Activated CD4-positive, alpha-beta memory T cell treated with anti-CD3 and anti-CD28 coated beads, Interleukin-2, amount 10 ng/mL, durations not matched to agents 7 days and 5 days (primary cell): ENCODE measurements around the gene BMAL2. TPM values are rescaled to one million over a fixed set of nuclear protein-coding genes. Genes with fewer than 3 reads are reported as not detected.

Experiments
- CTCF ChIA-PET: fragments of 350-600 bp; sonication (Branson Sonifier 250); formaldehyde crosslinking; loops from one replicate; lab custom pipeline; 2021; ENCODE audit warnings: antibody characterized with exemption, inconsistent platforms; lab: Charles Lee
- POLR2A ChIA-PET: fragments of 350-600 bp; sonication (Branson Sonifier 250); formaldehyde crosslinking; loops from one replicate; lab custom pipeline; 2021; ENCODE audit warnings: antibody characterized with exemption; lab: Charles Lee
- DNase-seq: peaks from one replicate; pipeline ENCODE4 v3.0.0-alpha.2; 2020
- H3K27ac Mint-ChIP-seq: one replicate; pipeline ENCODE4 v1.8.0; 2021; ENCODE audit warnings: mild to moderate bottlenecking, mixed read lengths
- H3K27me3 Mint-ChIP-seq: one replicate; pipeline ENCODE4 v1.8.0; 2021; ENCODE audit warnings: mixed read lengths
- H3K36me3 Mint-ChIP-seq: one replicate; pipeline ENCODE4 v1.8.0; 2021; ENCODE audit warnings: low read depth, mixed read lengths
- H3K4me1 Mint-ChIP-seq: one replicate; pipeline ENCODE4 v1.8.0; 2021; ENCODE audit warnings: mixed read lengths
- H3K4me3 Mint-ChIP-seq: one replicate; pipeline ENCODE4 v1.8.0; 2021; ENCODE audit warnings: mild to moderate bottlenecking, mixed read lengths
- H3K9me3 Mint-ChIP-seq: one replicate; pipeline ENCODE4 v1.8.0; 2021; ENCODE audit warnings: mixed read lengths
- total RNA-seq, 2 experiments: library from RNA; stranded (reverse); gene quantifications; one replicate each; pipeline ENCODE4 v1.2.3, GENCODE V29; 2021

Gene BMAL2
- total RNA-seq, 2 experiments from 2014 or later, result 28.8 to 29.1 TPM

GRCh38 chr12:27343255-27344000 is 10.8 kb downstream of the BMAL2 start:
- ChIA-PET POLR2A (interaction anchor here (1.5 kb wide), 1 partner anchor 9 kb away, joined by 4 read pairs; no protein-coding TSS in a partner anchor), CTCF (no interaction called here)
- no peak for DNase-seq
- Mint-ChIP-seq H3K36me3 (peaks cover 18% of the 10 kb centered on the region), H3K4me3 (no peak overlapping the region), H3K27me3 (no peaks in the 10 kb centered on the region), H3K9me3 (no peaks in the 10 kb centered on the region), H3K4me1 (peaks cover 2% of the 10 kb centered on the region), H3K27ac (no peak overlapping the region)

- POLR2A ChIA-PET, result interaction anchor here (1.5 kb wide), 1 partner anchor 10 kb away, joined by 4 read pairs; no protein-coding TSS in a partner anchor
- CTCF ChIA-PET, result no interaction called here
Measured at GRCh38 chr12:27344246-27344645, 11.6 kb downstream of the BMAL2 start.

GRCh38 chr12:27344760-27345159 is 12.1 kb downstream of the BMAL2 start:
- Mint-ChIP-seq H3K4me1 (peaks cover 2% of the 10 kb centered on the region), H3K27ac (no peak overlapping the region), H3K9me3 (no peaks in the 10 kb centered on the region), H3K4me3 (no peak overlapping the region), H3K27me3 (no peaks in the 10 kb centered on the region), H3K36me3 (peaks cover 10% of the 10 kb centered on the region)
- ChIA-PET CTCF (interaction anchor here (0.5 kb wide), 1 partner anchor 8 kb away, joined by 3 read pairs; no protein-coding TSS in a partner anchor), POLR2A (no interaction called here)
- DNase-seq, result no peak

More at GRCh38 chr12:27344246-27344645, 11.6 kb downstream of the BMAL2 start:
- no peaks in the 10 kb centered on the region for H3K9me3 Mint-ChIP-seq
- no peaks in the 10 kb centered on the region for H3K27me3 Mint-ChIP-seq
- H3K4me1 Mint-ChIP-seq, result peaks cover 2% of the 10 kb centered on the region
- no peak for DNase-seq
- no peak overlapping the region for H3K27ac Mint-ChIP-seq
- H3K36me3 Mint-ChIP-seq, result peaks cover 14% of the 10 kb centered on the region
- H3K4me3 Mint-ChIP-seq, result no peak overlapping the region

GRCh38 chr12:27345376-27345775 is 12.7 kb downstream of the BMAL2 start:
- DNase-seq, result no peak
- peaks cover 2% of the 10 kb centered on the region for H3K4me1 Mint-ChIP-seq
- ChIA-PET CTCF (interaction anchor here (0.5 kb wide), 1 partner anchor 8 kb away, joined by 3 read pairs; no protein-coding TSS in a partner anchor), POLR2A (no interaction called here)
- no peaks in the 10 kb centered on the region for H3K27me3 Mint-ChIP-seq
- no peak overlapping the region for H3K4me3 Mint-ChIP-seq
- H3K36me3 Mint-ChIP-seq, result peaks cover 4% of the 10 kb centered on the region
- no peaks in the 10 kb centered on the region for H3K9me3 Mint-ChIP-seq
- no peak overlapping the region for H3K27ac Mint-ChIP-seq

GRCh38 chr12:27347779-27348178 is 15.1 kb downstream of the BMAL2 start:
- ChIA-PET POLR2A (no interaction called here), CTCF (no interaction called here)
- Mint-ChIP-seq H3K36me3 (peaks cover 6% of the 10 kb centered on the region), H3K27me3 (no peaks in the 10 kb centered on the region), H3K9me3 (no peaks in the 10 kb centered on the region), H3K4me3 (no peak overlapping the region), H3K27ac (no peak overlapping the region), H3K4me1 (peaks cover 1% of the 10 kb centered on the region)
- DNase-seq, result no peak

- H3K4me1 Mint-ChIP-seq, result no peaks in the 10 kb centered on the region
- H3K36me3 Mint-ChIP-seq, result peaks cover 6% of the 10 kb centered on the region
- ChIA-PET CTCF (no interaction called here), POLR2A (no interaction called here)
- no peak overlapping the region for H3K4me3 Mint-ChIP-seq
- no peaks in the 10 kb centered on the region for H3K9me3 Mint-ChIP-seq
- no peaks in the 10 kb centered on the region for H3K27me3 Mint-ChIP-seq
- no peak overlapping the region for H3K27ac Mint-ChIP-seq
- DNase-seq, result no peak
Measured at GRCh38 chr12:27351476-27351875, 18.8 kb downstream of the BMAL2 start.

- Mint-ChIP-seq H3K9me3 (no peaks in the 10 kb centered on the region), H3K27me3 (peaks cover 3% of the 10 kb centered on the region), H3K27ac (no peak overlapping the region), H3K4me1 (peaks cover 3% of the 10 kb centered on the region), H3K36me3 (peaks cover 2% of the 10 kb centered on the region), H3K4me3 (no peak overlapping the region)
- POLR2A ChIA-PET, result no interaction called here
- CTCF ChIA-PET, result no interaction called here
- no peak for DNase-seq
Measured at GRCh38 chr12:27355486-27355885, 22.9 kb downstream of the BMAL2 start.

- CTCF ChIA-PET, result no interaction called here
- H3K27me3 Mint-ChIP-seq, result peaks cover 3% of the 10 kb centered on the region
Measured at GRCh38 chr12:27355979-27356378, 23.3 kb downstream of the BMAL2 start.

GRCh38 chr12:27359578-27360340 is 27.1 kb downstream of the BMAL2 start:
- CTCF ChIA-PET, result interaction anchor here (0.7 to 1.0 kb wide), 2 partner anchors 25 to 375 kb away, joined by 3 to 4 read pairs; no protein-coding TSS in a partner anchor
- H3K4me1 Mint-ChIP-seq, result peaks cover 3% of the 10 kb centered on the region
- H3K27ac Mint-ChIP-seq, result no peak overlapping the region
- H3K4me3 Mint-ChIP-seq, result no peak overlapping the region
- no peaks in the 10 kb centered on the region for H3K36me3 Mint-ChIP-seq
- H3K27me3 Mint-ChIP-seq, result peaks cover 11% of the 10 kb centered on the region
- DNase-seq, result no peak
- no peaks in the 10 kb centered on the region for H3K9me3 Mint-ChIP-seq
- POLR2A ChIA-PET, result no interaction called here

More at GRCh38 chr12:27355979-27356378, 23.3 kb downstream of the BMAL2 start:
- POLR2A ChIA-PET, result no interaction called here
- H3K9me3 Mint-ChIP-seq, result no peaks in the 10 kb centered on the region
- H3K4me1 Mint-ChIP-seq, result peaks cover 3% of the 10 kb centered on the region
- peaks cover 2% of the 10 kb centered on the region for H3K36me3 Mint-ChIP-seq
- no peak overlapping the region for H3K27ac Mint-ChIP-seq
- DNase-seq, result no peak
- no peak overlapping the region for H3K4me3 Mint-ChIP-seq

GRCh38 chr12:27361372-27361771 is 28.7 kb downstream of the BMAL2 start:
- peaks cover 11% of the 10 kb centered on the region for H3K27me3 Mint-ChIP-seq
- DNase-seq, result no peak
- no peak overlapping the region for H3K4me3 Mint-ChIP-seq
- H3K4me1 Mint-ChIP-seq, result peaks cover 3% of the 10 kb centered on the region
- ChIA-PET CTCF (interaction anchor here (0.5 kb wide), 1 partner anchor 16 kb away, joined by 3 read pairs; no protein-coding TSS in a partner anchor), POLR2A (no interaction called here)
- H3K9me3 Mint-ChIP-seq, result no peaks in the 10 kb centered on the region
- H3K36me3 Mint-ChIP-seq, result no peaks in the 10 kb centered on the region
- no peak overlapping the region for H3K27ac Mint-ChIP-seq

GRCh38 chr12:27366621-27367020 is 34.0 kb downstream of the BMAL2 start:
- POLR2A ChIA-PET, result no interaction called here
- peaks cover 28% of the 10 kb centered on the region for H3K36me3 Mint-ChIP-seq
- no peak for DNase-seq
- H3K9me3 Mint-ChIP-seq, result no peaks in the 10 kb centered on the region
- no peaks in the 10 kb centered on the region for H3K4me1 Mint-ChIP-seq
- no peak overlapping the region for H3K27ac Mint-ChIP-seq
- CTCF ChIA-PET, result no interaction called here
- no peak overlapping the region for H3K4me3 Mint-ChIP-seq
- peaks cover 7% of the 10 kb centered on the region for H3K27me3 Mint-ChIP-seq

- no peak for DNase-seq
- Mint-ChIP-seq H3K9me3 (no peaks in the 10 kb centered on the region), H3K27me3 (peaks cover 6% of the 10 kb centered on the region), H3K27ac (no peak overlapping the region), H3K4me1 (no peaks in the 10 kb centered on the region), H3K4me3 (no peak overlapping the region), H3K36me3 (peaks cover 31% of the 10 kb centered on the region)
- CTCF ChIA-PET, result no interaction called here
- POLR2A ChIA-PET, result no interaction called here
Measured at GRCh38 chr12:27367078-27367477, 34.4 kb downstream of the BMAL2 start.

GRCh38 chr12:27382171-27382795 is 49.6 kb downstream of the BMAL2 start:
- DNase-seq, result no peak
- no peaks in the 10 kb centered on the region for H3K27me3 Mint-ChIP-seq
- H3K4me1 Mint-ChIP-seq, result no peaks in the 10 kb centered on the region
- H3K9me3 Mint-ChIP-seq, result no peaks in the 10 kb centered on the region
- no peak overlapping the region for H3K4me3 Mint-ChIP-seq
- H3K27ac Mint-ChIP-seq, result no peak overlapping the region
- CTCF ChIA-PET, result no interaction called here
- POLR2A ChIA-PET, result no interaction called here
- peaks cover 15% of the 10 kb centered on the region for H3K36me3 Mint-ChIP-seq
